Endothelial cell (in vitro differentiated cells): ENCODE data around the gene ADH1B. TPM values are rescaled to one million over a fixed set of nuclear protein-coding genes. Genes with fewer than 3 reads are reported as not detected.

Source experiments
- DNase-seq: peaks from one replicate; pipeline ENCODE4 v3.0.0; 2021; ENCODE audit warnings: low spot score
- H3K27ac Mint-ChIP-seq: one replicate; pipeline ENCODE4 v1.8.0; 2021; ENCODE audit warnings: mixed read lengths, inconsistent platforms; ENCODE audit not compliant: unreplicated experiment
- H3K27me3 Mint-ChIP-seq: one replicate; pipeline ENCODE4 v1.8.0; 2021; ENCODE audit warnings: mild to moderate bottlenecking, moderate library complexity, mixed read lengths, inconsistent platforms; ENCODE audit not compliant: unreplicated experiment
- H3K36me3 Mint-ChIP-seq: one replicate; pipeline ENCODE4 v1.8.0; 2021; ENCODE audit warnings: mild to moderate bottlenecking, low read depth, mixed read lengths, inconsistent platforms; ENCODE audit not compliant: unreplicated experiment
- H3K4me1 Mint-ChIP-seq: one replicate; pipeline ENCODE4 v1.8.0; 2021; ENCODE audit warnings: mild to moderate bottlenecking, mixed read lengths, inconsistent platforms; ENCODE audit not compliant: unreplicated experiment
- H3K4me3 Mint-ChIP-seq: one replicate; pipeline ENCODE4 v1.8.0; 2021; ENCODE audit warnings: mild to moderate bottlenecking, mixed read lengths, inconsistent platforms; ENCODE audit not compliant: unreplicated experiment
- H3K9me3 Mint-ChIP-seq: one replicate; pipeline ENCODE4 v1.8.0; 2021; ENCODE audit warnings: mixed read lengths, inconsistent platforms; ENCODE audit not compliant: unreplicated experiment
- total RNA-seq: library from RNA; stranded (reverse); fragmentation: NEBNext Ultra II Directional; extraction: Animal tissue kit (Norgen Biotek cat#: 25700); gene quantifications from one replicate; pipeline ENCODE4 v1.2.1, GENCODE V29; 2021; ENCODE audit not compliant: unreplicated experiment
- TF ChIP-seq, protein P1 (sequence below): fragments of 200-600 bp; sonication (generic); IDR thresholded peaks from one replicate; pipeline ENCODE4 v1.5.0; 2021; ENCODE audit warnings: antibody characterized with exemption; ENCODE audit not compliant: unreplicated experiment

Gene ADH1B
- total RNA-seq, 1 donor from 2014 or later = not detected

DNA sequence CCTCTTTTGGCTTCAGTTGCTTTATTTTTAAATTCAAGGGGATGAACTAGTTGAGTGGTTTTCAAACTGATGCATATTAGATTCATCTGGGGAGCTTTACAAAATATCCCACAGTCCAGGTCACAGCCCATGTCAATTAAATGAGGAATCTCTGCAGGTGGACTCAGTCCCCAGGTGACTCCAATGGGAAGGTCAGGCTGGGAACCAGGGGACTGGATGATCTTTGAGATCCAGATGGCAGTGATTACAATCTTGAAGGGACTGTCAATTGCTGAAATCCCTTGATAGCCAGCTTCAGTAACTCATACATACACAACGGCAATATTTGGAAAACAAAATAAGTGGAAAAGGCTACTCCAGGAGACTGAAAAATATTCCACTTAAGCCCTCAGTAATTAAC is 7.0 kb downstream of the ADH1B start:
- TF ChIP-seq, protein P1, sequence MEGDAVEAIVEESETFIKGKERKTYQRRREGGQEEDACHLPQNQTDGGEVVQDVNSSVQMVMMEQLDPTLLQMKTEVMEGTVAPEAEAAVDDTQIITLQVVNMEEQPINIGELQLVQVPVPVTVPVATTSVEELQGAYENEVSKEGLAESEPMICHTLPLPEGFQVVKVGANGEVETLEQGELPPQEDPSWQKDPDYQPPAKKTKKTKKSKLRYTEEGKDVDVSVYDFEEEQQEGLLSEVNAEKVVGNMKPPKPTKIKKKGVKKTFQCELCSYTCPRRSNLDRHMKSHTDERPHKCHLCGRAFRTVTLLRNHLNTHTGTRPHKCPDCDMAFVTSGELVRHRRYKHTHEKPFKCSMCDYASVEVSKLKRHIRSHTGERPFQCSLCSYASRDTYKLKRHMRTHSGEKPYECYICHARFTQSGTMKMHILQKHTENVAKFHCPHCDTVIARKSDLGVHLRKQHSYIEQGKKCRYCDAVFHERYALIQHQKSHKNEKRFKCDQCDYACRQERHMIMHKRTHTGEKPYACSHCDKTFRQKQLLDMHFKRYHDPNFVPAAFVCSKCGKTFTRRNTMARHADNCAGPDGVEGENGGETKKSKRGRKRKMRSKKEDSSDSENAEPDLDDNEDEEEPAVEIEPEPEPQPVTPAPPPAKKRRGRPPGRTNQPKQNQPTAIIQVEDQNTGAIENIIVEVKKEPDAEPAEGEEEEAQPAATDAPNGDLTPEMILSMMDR = no peak
- peaks cover 3% of the 10 kb centered on the region for H3K4me1 Mint-ChIP-seq
- no peak overlapping the region for H3K27ac Mint-ChIP-seq
- H3K27me3 Mint-ChIP-seq = no peaks in the 10 kb centered on the region
- H3K36me3 Mint-ChIP-seq = no peaks in the 10 kb centered on the region
- no peak for DNase-seq
- no peaks in the 10 kb centered on the region for H3K9me3 Mint-ChIP-seq
- no peak overlapping the region for H3K4me3 Mint-ChIP-seq

DNA sequence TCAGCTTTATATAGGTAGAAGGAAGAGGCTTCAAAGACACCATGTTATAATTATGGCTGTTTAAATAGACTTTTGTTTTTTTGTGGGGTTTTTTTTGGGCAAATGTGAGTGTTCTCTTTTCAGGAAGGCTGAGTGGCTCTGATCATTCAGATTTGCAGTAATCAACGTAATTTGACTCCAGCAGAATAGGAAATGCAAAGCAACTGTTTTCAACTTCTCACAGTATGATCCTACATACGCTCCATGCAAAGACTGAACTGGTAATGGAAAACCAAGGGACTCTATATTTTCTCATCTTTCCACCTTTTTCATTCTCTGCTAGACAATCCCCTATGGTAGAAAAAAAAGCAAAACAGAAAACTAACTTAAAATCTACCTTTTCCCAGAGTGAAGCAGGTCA is 10.8 kb downstream of the ADH1B start:
- TF ChIP-seq, protein P1 = no peak
- no peaks in the 10 kb centered on the region for H3K36me3 Mint-ChIP-seq
- H3K27me3 Mint-ChIP-seq = peaks cover 2% of the 10 kb centered on the region
- H3K4me3 Mint-ChIP-seq = no peak overlapping the region
- H3K9me3 Mint-ChIP-seq = no peaks in the 10 kb centered on the region
- no peak overlapping the region for H3K27ac Mint-ChIP-seq
- H3K4me1 Mint-ChIP-seq = no peaks in the 10 kb centered on the region
- DNase-seq = no peak

DNA sequence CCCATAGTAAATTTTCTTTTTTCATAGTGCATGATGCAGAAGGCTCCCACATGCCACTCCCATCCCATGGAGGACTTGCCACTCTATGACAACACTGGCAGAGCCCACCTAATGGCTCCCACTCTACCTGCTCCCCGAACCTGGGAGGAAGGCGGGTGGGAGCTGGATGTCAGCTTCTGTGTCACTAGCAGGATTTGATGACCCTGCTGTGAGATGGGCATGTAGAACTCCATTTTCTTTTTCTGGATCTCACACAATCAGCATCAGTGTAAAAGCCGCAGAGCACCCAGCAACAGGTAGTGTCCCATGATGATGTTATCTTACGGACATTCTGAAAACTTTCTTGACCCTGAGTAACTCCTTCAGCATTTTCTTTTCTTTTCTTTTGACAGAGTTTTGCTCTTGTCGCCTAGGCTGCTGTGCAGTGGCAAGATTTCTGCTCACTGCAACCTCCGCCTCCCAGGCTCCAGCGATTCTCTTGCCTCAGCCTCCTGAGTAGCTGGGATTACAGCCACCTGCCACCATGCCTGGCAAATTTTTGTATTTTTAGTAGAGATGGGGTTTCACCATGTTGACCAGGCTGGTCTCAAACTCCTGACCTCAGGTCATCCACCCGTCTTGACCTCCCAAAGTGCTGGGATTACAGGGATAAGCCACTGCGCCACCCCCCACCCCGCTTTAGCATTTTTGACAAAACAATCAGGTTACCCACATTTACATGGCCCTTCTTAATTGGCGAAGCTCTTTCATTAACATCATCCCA is 15.4 kb downstream of the ADH1B start:
- no peak overlapping the region for H3K4me3 Mint-ChIP-seq
- H3K4me1 Mint-ChIP-seq = no peaks in the 10 kb centered on the region
- H3K9me3 Mint-ChIP-seq = no peaks in the 10 kb centered on the region
- no peak for DNase-seq
- H3K27ac Mint-ChIP-seq = no peak overlapping the region
- TF ChIP-seq, protein P1 = no peak
- H3K27me3 Mint-ChIP-seq = peaks cover 2% of the 10 kb centered on the region
- H3K36me3 Mint-ChIP-seq = no peaks in the 10 kb centered on the region

DNA sequence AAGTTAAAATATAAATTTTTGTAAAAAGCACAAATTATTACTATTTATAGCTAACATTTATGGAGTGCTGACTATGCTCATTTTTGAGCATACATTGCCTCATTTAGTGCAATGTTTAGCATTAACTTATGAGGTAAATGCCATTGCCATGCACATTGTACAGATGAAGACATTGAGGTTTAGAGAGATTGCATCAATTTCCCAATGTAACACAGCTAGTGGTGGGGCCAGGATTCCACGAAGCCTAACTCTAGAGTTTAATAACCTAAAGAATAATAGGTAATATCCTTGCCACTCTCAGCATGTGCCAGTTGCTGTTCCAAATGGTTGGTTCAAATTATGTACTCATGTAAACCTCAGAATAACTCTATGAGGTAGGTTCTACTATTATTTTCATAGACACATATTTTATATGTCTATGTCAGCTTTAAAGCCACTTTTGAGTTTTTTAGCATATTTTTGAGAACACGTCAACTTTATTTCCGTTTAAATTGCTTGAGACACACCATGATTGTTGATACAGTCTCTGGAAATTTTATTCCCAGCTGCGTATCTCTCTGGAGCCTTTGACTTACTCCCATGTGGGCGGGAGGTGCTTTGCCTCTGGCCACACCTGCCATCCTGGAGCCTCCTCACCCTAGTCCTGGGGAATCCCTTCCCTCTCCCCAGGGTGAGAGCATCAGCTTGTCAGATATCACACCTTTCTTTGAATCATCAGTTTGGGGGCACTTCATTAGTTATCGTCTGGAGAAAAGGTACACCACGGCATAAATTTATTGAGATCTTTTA is 19.6 kb downstream of the ADH1B start:
- no peaks in the 10 kb centered on the region for H3K36me3 Mint-ChIP-seq
- TF ChIP-seq, protein P1 = no peak
- no peaks in the 10 kb centered on the region for H3K27me3 Mint-ChIP-seq
- no peaks in the 10 kb centered on the region for H3K9me3 Mint-ChIP-seq
- no peak overlapping the region for H3K4me3 Mint-ChIP-seq
- DNase-seq = no peak
- no peaks in the 10 kb centered on the region for H3K4me1 Mint-ChIP-seq
- no peak overlapping the region for H3K27ac Mint-ChIP-seq

DNA sequence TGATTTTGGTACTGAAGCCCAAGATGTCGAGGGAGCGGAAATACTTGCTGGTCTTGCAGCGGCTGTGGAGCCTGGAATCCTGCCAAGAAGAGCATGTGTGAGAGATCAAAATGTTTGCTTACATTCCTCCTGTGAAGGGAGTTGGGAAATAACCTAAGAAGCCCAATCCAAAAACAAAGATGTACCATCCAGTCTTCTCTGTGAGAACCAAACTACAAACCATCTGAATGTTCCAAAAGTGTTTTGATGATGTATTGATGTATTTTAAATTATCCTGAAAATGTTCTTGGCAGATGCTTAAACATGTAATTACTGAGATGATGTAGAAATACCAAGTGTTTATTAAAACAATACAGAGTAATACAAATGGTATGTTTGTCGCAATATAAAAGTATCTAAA is 20.3 kb downstream of the ADH1B start:
- Mint-ChIP-seq H3K4me1 (no peaks in the 10 kb centered on the region), H3K27ac (no peak overlapping the region), H3K36me3 (no peaks in the 10 kb centered on the region), H3K9me3 (no peaks in the 10 kb centered on the region), H3K4me3 (no peak overlapping the region), H3K27me3 (no peaks in the 10 kb centered on the region)
- TF ChIP-seq, protein P1 = no peak
- no peak for DNase-seq
